Measurements from ENCODE around the gene SULT4A1.

SULT4A1 gene

GRCh38 chr22:43783777-43784176 lies 78.5 kb downstream of the SULT4A1 start:
- no peak for DNase-seq (ENCODE audit: low spot score)
- ChIA-PET POLR2A (ENCODE audit: low non-redundant PET) (no interaction called here), CTCF (interaction anchor here (0.9 kb wide), 1 partner anchor 17 kb away, joined by 3 read pairs; no protein-coding TSS in a partner anchor)
- no peak for TF ChIP-seq CTCF (conservative IDR thresholded peaks at IDR 0.05; ENCODE audit: low read depth)
- no peak overlapping the region for H3K27ac ChIP-seq

GRCh38 chr22:43782448-43782847 lies 79.9 kb downstream of the SULT4A1 start:
- CTCF ChIA-PET = no interaction called here
- no peak overlapping the region for H3K27ac ChIP-seq
- POLR2A ChIA-PET (ENCODE audit: low non-redundant PET) = no interaction called here
- DNase-seq (ENCODE audit: low spot score) = no peak
- TF ChIP-seq CTCF (conservative IDR thresholded peaks at IDR 0.05; ENCODE audit: low read depth) = no peak

- DNase-seq (ENCODE audit: low spot score) = peak; percentile 36
- POLR2A ChIA-PET (ENCODE audit: low non-redundant PET) = no interaction called here
- CTCF ChIA-PET = interaction anchor here (0.5 to 0.8 kb wide), 3 partner anchors 36 to 972 kb away, joined by 3 read pairs; no protein-coding TSS in a partner anchor
- no peak for TF ChIP-seq CTCF (conservative IDR thresholded peaks at IDR 0.05; ENCODE audit: low read depth)
- no peak overlapping the region for H3K27ac ChIP-seq
Measured at GRCh38 chr22:43777286-43777685, 85.0 kb downstream of the SULT4A1 start.

- no peak overlapping the region for H3K27ac ChIP-seq
- CTCF ChIA-PET = interaction anchor here (0.8 kb wide), 1 partner anchor 73 kb away, joined by 3 read pairs; no protein-coding TSS in a partner anchor
- POLR2A ChIA-PET (ENCODE audit: low non-redundant PET) = no interaction called here
- DNase-seq (ENCODE audit: low spot score) = no peak
- no peak for TF ChIP-seq CTCF (conservative IDR thresholded peaks at IDR 0.05; ENCODE audit: low read depth)
Measured at GRCh38 chr22:43776081-43776670, 86.1 kb downstream of the SULT4A1 start.
